GM19455 (cell line): ENCODE measurements around the gene MYH3.

Experiments
- ATAC-seq: cut with Tn5 transposase; IDR thresholded peaks from one replicate; pipeline ENCODE4 v1.9.1; 2021; ENCODE audit not compliant: unreplicated experiment

The MYH3 gene

GRCh38 chr17:10649602-10650001 is 7.5 kb downstream of the MYH3 start:
- no peak for ATAC-seq

GRCh38 chr17:10648956-10649355 is 8.2 kb downstream of the MYH3 start:
- ATAC-seq, result no peak

- ATAC-seq, result no peak
Measured at GRCh38 chr17:10648381-10648780, 8.7 kb downstream of the MYH3 start.

- ATAC-seq, result no peak
Measured at GRCh38 chr17:10646392-10646990, 10.6 kb downstream of the MYH3 start.

- ATAC-seq, result no peak
Measured at GRCh38 chr17:10640475-10640874, 16.6 kb downstream of the MYH3 start.

GRCh38 chr17:10638151-10638550 is 19.0 kb downstream of the MYH3 start:
- no peak for ATAC-seq

- ATAC-seq, result no peak
Measured at GRCh38 chr17:10635290-10635689, 21.8 kb downstream of the MYH3 start.

GRCh38 chr17:10633738-10634379 is 23.2 kb downstream of the MYH3 start:
- ATAC-seq, result peak; percentile 94

- no peak for ATAC-seq
Measured at GRCh38 chr17:10631701-10632100, 25.4 kb downstream of the MYH3 start.

GRCh38 chr17:10631048-10631700 is 25.9 kb downstream of the MYH3 start:
- no peak for ATAC-seq

- no peak for ATAC-seq
Measured at GRCh38 chr17:10629706-10630105, 27.4 kb downstream of the MYH3 start.

- no peak for ATAC-seq
Measured at GRCh38 chr17:10628756-10629155, 28.4 kb downstream of the MYH3 start.

GRCh38 chr17:10626390-10626789 is 30.7 kb downstream of the MYH3 start:
- no peak for ATAC-seq

- ATAC-seq, result no peak
Measured at GRCh38 chr17:10624969-10625368, 32.1 kb downstream of the MYH3 start.

GRCh38 chr17:10623737-10624338 is 33.3 kb downstream of the MYH3 start:
- no peak for ATAC-seq

- no peak for ATAC-seq
Measured at GRCh38 chr17:10622617-10623485, 34.3 kb downstream of the MYH3 start.

GRCh38 chr17:10621397-10621796 is 35.7 kb downstream of the MYH3 start:
- ATAC-seq, result no peak

- ATAC-seq, result no peak
Measured at GRCh38 chr17:10620823-10621222, 36.3 kb downstream of the MYH3 start.

- ATAC-seq, result peak; percentile 68
Measured at GRCh38 chr17:10618202-10618635, 38.9 kb downstream of the MYH3 start.

- no peak for ATAC-seq
Measured at GRCh38 chr17:10617120-10617505, 40.0 kb downstream of the MYH3 start.

GRCh38 chr17:10616502-10617119 is 40.5 kb downstream of the MYH3 start:
- peak; percentile 63 for ATAC-seq
